HG03558 (cell line): ENCODE measurements around the gene NUDT2.
"Not testable (repeated sequence)": the region's sequence is repeated elsewhere in the genome, so short reads cannot be mapped to it uniquely, and the experiment has no call there.

ENCODE experiments used
- ATAC-seq: cut with Tn5 transposase; IDR thresholded peaks from one replicate; pipeline ENCODE4 v1.9.1; 2021; ENCODE audit warnings: moderate number of reproducible peaks; ENCODE audit not compliant: unreplicated experiment; ENCODE audit errors: extremely low read depth

The NUDT2 gene

GRCh38 chr9:34334337-34334824, 5.0 kb downstream of the NUDT2 start:
- no peak for ATAC-seq

DNA sequence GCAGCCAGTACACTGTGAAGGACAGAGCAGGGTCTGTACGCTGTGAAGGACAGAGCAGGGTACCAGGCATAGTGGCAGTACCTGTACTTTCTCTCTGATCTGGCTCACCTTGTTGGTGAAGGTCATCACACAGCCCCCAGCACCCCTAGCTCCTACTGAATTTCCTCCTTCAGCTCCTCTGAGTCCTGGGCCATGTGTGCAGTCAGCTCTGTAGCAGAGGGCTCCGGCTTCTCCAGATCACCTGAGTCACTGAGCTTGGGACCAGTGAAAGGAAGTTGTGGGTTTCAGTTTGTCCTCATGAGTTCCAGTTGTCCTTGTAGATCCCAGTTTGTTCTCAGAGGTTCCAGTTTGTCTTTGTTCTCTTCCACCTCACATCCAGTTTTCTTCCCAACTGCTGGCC, 5.5 kb downstream of the NUDT2 start:
- ATAC-seq = no peak

GRCh38 chr9:34335376-34335775, 6.0 kb downstream of the NUDT2 start:
- no peak for ATAC-seq

DNA sequence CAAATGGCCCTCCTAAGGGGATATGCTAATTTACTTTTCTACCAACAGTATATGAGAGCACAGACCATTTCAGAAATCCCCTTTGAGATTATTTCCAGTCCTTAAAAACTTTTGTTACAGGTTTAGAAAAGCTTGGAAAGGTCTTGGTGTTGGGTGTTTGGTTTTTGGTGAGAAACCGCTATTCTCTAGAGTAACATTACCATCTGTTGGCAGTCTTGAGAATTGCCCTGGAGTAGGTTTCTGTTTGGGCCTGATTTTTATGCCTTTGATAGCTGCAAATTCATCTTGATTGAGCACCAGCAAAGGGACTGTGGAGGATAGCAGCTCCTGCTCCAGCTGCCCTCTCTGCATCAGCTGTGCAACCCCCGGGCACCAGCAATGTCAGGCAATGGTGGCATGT, 8.0 kb downstream of the NUDT2 start:
- ATAC-seq = no peak

DNA sequence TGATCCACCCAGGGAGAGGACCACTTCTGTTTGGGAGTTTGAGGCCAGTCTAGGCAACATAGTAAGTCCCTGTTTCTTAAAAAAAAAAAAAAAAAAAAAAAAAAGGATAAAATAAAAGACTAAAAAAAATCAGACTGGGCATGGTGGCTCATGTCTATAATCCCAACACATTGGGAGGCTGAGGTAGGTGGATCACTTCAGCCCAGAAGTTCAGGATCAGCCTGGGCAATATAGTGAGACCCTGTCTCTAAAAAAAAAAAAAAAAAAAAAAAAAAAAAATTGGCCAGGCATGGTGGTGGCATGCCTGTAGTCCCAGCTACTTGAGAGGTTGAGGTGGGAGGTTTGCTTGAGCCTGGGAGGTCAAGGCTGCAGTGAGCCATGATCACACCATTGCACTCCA, 8.7 kb downstream of the NUDT2 start:
- not testable (repeated sequence) for ATAC-seq

- no peak for ATAC-seq
Measured at GRCh38 chr9:34338665-34339385, 9.5 kb downstream of the NUDT2 start.

GRCh38 chr9:34341659-34342295, 12.4 kb downstream of the NUDT2 start:
- no peak for ATAC-seq

DNA sequence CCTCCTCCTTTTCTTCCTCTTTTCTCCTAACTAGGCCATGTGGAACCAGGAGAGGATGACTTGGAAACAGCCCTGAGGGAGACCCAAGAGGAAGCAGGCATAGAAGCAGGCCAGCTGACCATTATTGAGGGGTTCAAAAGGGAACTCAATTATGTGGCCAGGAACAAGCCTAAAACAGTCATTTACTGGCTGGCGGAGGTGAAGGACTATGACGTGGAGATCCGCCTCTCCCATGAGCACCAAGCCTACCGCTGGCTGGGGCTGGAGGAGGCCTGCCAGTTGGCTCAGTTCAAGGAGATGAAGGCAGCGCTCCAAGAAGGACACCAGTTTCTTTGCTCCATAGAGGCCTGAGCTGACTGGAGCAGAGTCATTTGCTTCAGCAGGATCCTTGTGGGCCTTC, 13.7 kb downstream of the NUDT2 start:
- ATAC-seq = no peak

GRCh38 chr9:34343605-34344004, 14.2 kb downstream of the NUDT2 start:
- no peak for ATAC-seq

GRCh38 chr9:34346873-34347799, 17.8 kb downstream of the NUDT2 start:
- no peak for ATAC-seq

- ATAC-seq = no peak
Measured at GRCh38 chr9:34347800-34348158, 18.4 kb downstream of the NUDT2 start.

- ATAC-seq = no peak
Measured at GRCh38 chr9:34349324-34349723, 20.0 kb downstream of the NUDT2 start.

GRCh38 chr9:34352122-34352652, 22.8 kb downstream of the NUDT2 start:
- ATAC-seq = not testable (repeated sequence)

DNA sequence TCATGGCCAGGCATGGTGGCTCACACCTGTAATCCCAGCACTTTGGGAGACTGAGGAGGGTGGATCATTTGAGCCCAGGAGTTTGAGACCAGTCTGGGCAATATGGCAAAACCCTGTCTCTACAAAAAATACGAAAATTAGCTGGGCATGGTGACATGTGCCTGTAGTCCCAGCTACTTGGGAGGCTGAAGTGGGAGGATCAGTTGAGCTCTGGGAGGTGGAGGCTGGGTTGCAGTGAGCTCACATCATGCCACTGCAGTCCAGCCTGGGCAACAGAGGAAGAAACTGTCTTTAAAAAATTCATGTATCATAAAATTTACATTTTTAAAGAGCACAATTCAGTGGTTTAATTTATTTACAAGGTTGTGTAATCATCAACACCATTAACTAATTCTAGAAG, 23.6 kb downstream of the NUDT2 start:
- ATAC-seq = not testable (repeated sequence)

GRCh38 chr9:34362614-34363214, 33.3 kb downstream of the NUDT2 start:
- no peak for ATAC-seq

DNA sequence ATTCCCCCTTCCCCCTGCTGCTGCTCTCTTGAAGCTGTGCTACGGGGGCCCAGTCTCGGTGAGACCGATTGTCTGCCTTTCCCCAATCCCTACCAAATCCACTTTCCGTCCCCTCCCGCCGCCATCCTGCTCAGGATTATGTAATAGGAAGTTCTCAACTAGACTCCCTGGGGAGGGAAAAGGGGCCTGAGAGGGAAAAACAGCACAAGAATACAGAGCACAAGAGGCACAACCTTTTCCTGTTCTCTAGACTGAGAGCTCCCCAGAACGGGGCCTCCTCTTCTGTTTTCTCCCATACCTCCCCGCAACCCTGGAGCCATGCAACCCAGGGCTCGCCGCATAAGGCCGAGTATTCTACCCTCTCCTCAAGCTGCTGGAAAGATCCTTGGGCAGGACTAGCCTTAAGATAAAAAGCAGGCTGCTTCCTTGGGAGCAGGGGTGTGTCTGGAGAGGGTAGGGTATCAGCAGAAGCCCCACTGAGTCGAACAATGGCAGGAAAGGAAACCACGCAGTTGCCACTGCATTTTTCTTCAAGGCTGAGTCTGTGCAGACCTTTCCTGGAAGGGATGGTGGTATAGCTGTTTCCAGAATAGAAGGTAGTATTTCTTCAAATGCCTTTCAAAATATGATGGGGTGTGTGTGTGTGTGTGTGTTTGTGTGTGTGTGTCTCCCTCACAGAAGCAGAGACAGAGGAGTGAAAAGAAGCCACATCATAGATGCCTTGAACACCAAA, 34.4 kb downstream of the NUDT2 start:
- ATAC-seq = no peak

- no peak for ATAC-seq
Measured at GRCh38 chr9:34365282-34365681, 35.9 kb downstream of the NUDT2 start.

DNA sequence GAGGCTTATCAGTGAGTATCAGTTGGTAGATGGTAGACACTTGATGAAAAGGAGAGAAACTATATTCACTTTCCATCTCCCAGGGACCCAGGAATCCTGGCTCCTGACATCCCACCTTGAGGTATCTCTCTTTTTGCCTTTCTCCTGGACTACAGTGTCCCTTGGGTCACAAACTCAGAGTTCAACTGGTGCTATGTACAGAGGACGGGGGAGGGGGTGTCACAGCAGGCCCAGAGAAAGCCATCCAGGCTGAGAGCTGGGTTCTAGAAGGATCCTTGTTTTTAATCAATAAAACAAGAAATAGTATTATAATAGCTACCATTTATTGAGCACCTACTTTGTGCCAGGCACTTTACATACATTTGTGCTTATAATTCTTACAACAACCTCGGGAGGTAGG, 37.0 kb downstream of the NUDT2 start:
- ATAC-seq = no peak

GRCh38 chr9:34367751-34368410, 38.5 kb downstream of the NUDT2 start:
- ATAC-seq = not testable (repeated sequence)
